GM23338 (cell line): ENCODE results near the gene PTP4A1.

Experiments
- CTCF ChIP-seq, 2 experiments: fragments of 200-600 bp in 1 of 2; sonication (generic) in 1 of 2; conservative IDR thresholded peaks; 2 replicates each; pipeline versions ENCODE4 v1.5.1 to v1.6.1; 2016 to 2017; ENCODE audit warnings: antibody characterized with exemption in 2 of 2, low read depth in 2 of 2, mild to moderate bottlenecking in 2 of 2, moderate library complexity in 1 of 2
- EZH2 ChIP-seq: fragments of 200-600 bp; sonication (generic); IDR thresholded peaks from one replicate; pipeline ENCODE4 v1.8.0; 2017; ENCODE audit warnings: antibody characterized with exemption, mild to moderate bottlenecking, low read depth; ENCODE audit not compliant: unreplicated experiment

GRCh38 chr6:63600136-63600535 lies 27.9 kb downstream of the PTP4A1 start:
- no peak for TF ChIP-seq EZH2
- no peak for TF ChIP-seq CTCF (conservative IDR thresholded peaks at IDR 0.05; ENCODE audit: low read depth in 2 of 2)
